ENCODE results near the gene SORCS1. TPM values are rescaled to one million over a fixed set of nuclear protein-coding genes. Genes with fewer than 3 reads are reported as not detected.

Gene SORCS1
- total RNA-seq, 1 donor from 2014 or later: 1.1 TPM

DNA sequence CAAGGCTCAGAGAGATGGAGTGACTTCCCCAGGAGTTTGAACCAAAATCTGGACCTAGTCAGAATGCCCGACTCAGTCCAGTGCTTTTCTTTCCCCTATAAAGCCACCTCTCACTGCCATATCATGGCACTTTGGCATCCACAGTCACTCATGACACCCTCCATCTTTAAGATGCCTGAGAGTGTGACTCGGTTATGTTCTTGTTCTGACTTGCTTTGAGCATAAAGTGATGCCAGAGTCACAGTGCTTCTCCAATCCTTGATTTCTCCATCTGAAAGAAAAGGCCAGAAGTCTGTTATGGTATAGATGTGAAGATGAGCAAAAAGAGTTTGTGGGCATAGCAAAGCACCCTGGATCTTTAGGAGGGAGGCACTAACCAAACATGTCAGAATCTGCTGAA is 538.1 kb downstream of the SORCS1 start:
- H3K4me1 Mint-ChIP-seq (ENCODE audit: low read depth, unreplicated experiment): no peaks in the 10 kb centered on the region
- no peak overlapping the region for H3K27ac Mint-ChIP-seq (ENCODE audit: unreplicated experiment)
- H3K27ac ChIP-seq (ENCODE audit: low read depth, low read length): no peak overlapping the region
- H3K79me2 ChIP-seq (ENCODE audit: insufficient read depth, low read length): no peaks in the 10 kb centered on the region
- H2AFZ ChIP-seq (ENCODE audit: low read depth, low read length): no peak overlapping the region
- TF ChIP-seq EZH2 (IDR thresholded peaks at IDR 0.05; ENCODE audit: insufficient read depth, low read length): no peak
- TF ChIP-seq, protein P1, sequence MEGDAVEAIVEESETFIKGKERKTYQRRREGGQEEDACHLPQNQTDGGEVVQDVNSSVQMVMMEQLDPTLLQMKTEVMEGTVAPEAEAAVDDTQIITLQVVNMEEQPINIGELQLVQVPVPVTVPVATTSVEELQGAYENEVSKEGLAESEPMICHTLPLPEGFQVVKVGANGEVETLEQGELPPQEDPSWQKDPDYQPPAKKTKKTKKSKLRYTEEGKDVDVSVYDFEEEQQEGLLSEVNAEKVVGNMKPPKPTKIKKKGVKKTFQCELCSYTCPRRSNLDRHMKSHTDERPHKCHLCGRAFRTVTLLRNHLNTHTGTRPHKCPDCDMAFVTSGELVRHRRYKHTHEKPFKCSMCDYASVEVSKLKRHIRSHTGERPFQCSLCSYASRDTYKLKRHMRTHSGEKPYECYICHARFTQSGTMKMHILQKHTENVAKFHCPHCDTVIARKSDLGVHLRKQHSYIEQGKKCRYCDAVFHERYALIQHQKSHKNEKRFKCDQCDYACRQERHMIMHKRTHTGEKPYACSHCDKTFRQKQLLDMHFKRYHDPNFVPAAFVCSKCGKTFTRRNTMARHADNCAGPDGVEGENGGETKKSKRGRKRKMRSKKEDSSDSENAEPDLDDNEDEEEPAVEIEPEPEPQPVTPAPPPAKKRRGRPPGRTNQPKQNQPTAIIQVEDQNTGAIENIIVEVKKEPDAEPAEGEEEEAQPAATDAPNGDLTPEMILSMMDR (IDR thresholded peaks at IDR 0.05; ENCODE audit: insufficient read depth, low read depth, low read length): no peak
- FAIRE-seq (no peak), DNase-seq (ENCODE audit: low read depth) (no peak)
- H3K4me1 ChIP-seq (ENCODE audit: insufficient read depth, low read length): no peaks in the 10 kb centered on the region
- no peaks in the 10 kb centered on the region for H3K36me3 Mint-ChIP-seq (ENCODE audit: low read depth, unreplicated experiment)
- H4K20me1 ChIP-seq (ENCODE audit: insufficient read depth, low read length): no peaks in the 10 kb centered on the region
- H3K9me3 ChIP-seq (ENCODE audit: insufficient read depth, low read depth, low read length): no peaks in the 10 kb centered on the region
- H3K4me3 ChIP-seq (ENCODE audit: insufficient read depth, low read depth, low read length): no peak overlapping the region
- no peak overlapping the region for H3K4me3 Mint-ChIP-seq (ENCODE audit: unreplicated experiment)
- peaks cover 4% of the 10 kb centered on the region for H3K27me3 ChIP-seq (ENCODE audit: insufficient read depth, low read length)
- H3K9ac ChIP-seq (ENCODE audit: low read length): no peak overlapping the region
- peaks cover 3% of the 10 kb centered on the region for H3K27me3 Mint-ChIP-seq (ENCODE audit: low read depth, unreplicated experiment)
- H3K9me3 Mint-ChIP-seq (ENCODE audit: unreplicated experiment): no peaks in the 10 kb centered on the region
- H3K4me2 ChIP-seq (ENCODE audit: low read length): no peak overlapping the region
- H3K36me3 ChIP-seq (ENCODE audit: insufficient read depth, low read length): no peaks in the 10 kb centered on the region

GRCh38 chr10:106625751-106626150 is 538.8 kb downstream of the SORCS1 start:
- Histone ChIP-seq H3K9ac (ENCODE audit: low read length) (no peak overlapping the region), H3K36me3 (ENCODE audit: insufficient read depth, low read length) (no peaks in the 10 kb centered on the region), H3K4me1 (ENCODE audit: insufficient read depth, low read length) (no peaks in the 10 kb centered on the region), H4K20me1 (ENCODE audit: insufficient read depth, low read length) (no peaks in the 10 kb centered on the region), H3K4me2 (ENCODE audit: low read length) (no peak overlapping the region), H3K4me3 (ENCODE audit: insufficient read depth, low read depth, low read length) (no peak overlapping the region), H3K9me3 (ENCODE audit: insufficient read depth, low read depth, low read length) (no peaks in the 10 kb centered on the region), H3K27me3 (ENCODE audit: insufficient read depth, low read length) (peaks cover 4% of the 10 kb centered on the region), H3K79me2 (ENCODE audit: insufficient read depth, low read length) (no peaks in the 10 kb centered on the region), H2AFZ (ENCODE audit: low read depth, low read length) (no peak overlapping the region), H3K27ac (ENCODE audit: low read depth, low read length) (no peak overlapping the region)
- TF ChIP-seq, protein P1 (IDR thresholded peaks at IDR 0.05; ENCODE audit: insufficient read depth, low read depth, low read length): no peak
- TF ChIP-seq EZH2 (IDR thresholded peaks at IDR 0.05; ENCODE audit: insufficient read depth, low read length): no peak
- H3K36me3 Mint-ChIP-seq (ENCODE audit: low read depth, unreplicated experiment): no peaks in the 10 kb centered on the region
- no peak overlapping the region for H3K27ac Mint-ChIP-seq (ENCODE audit: unreplicated experiment)
- DNase-seq (ENCODE audit: low read depth): no peak
- H3K9me3 Mint-ChIP-seq (ENCODE audit: unreplicated experiment): no peaks in the 10 kb centered on the region
- H3K27me3 Mint-ChIP-seq (ENCODE audit: low read depth, unreplicated experiment): peaks cover 3% of the 10 kb centered on the region
- H3K4me3 Mint-ChIP-seq (ENCODE audit: unreplicated experiment): no peak overlapping the region
- no peak for FAIRE-seq
- no peaks in the 10 kb centered on the region for H3K4me1 Mint-ChIP-seq (ENCODE audit: low read depth, unreplicated experiment)

DNA sequence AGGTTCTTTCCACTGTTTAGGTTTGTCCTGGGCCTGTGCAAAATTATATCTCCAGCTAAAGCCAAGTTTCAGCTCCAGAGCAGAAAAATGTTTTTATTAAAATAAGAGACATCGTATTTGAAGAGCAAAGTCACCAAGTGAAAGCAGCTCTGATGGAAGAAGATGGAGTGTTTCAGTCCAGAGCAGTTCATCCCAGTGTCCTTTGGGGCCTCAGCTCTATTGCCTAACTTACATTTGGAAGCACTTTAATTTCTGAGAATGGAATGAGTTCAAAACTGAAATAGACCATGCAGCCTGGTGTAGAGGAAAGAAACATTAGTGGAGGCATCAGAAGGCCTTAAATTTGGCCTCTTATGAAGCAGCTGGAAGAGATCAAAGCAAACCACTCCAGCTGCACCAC is 545.2 kb downstream of the SORCS1 start:
- Mint-ChIP-seq H3K4me3 (ENCODE audit: unreplicated experiment) (no peak overlapping the region), H3K27me3 (ENCODE audit: low read depth, unreplicated experiment) (no peaks in the 10 kb centered on the region), H3K4me1 (ENCODE audit: low read depth, unreplicated experiment) (peaks cover 8% of the 10 kb centered on the region), H3K27ac (ENCODE audit: unreplicated experiment) (no peak overlapping the region), H3K9me3 (ENCODE audit: unreplicated experiment) (no peaks in the 10 kb centered on the region), H3K36me3 (ENCODE audit: low read depth, unreplicated experiment) (no peaks in the 10 kb centered on the region)
- TF ChIP-seq, protein P1 (IDR thresholded peaks at IDR 0.05; ENCODE audit: insufficient read depth, low read depth, low read length): no peak
- TF ChIP-seq EZH2 (IDR thresholded peaks at IDR 0.05; ENCODE audit: insufficient read depth, low read length): no peak
- no peaks in the 10 kb centered on the region for H3K36me3 ChIP-seq (ENCODE audit: insufficient read depth, low read length)
- no peaks in the 10 kb centered on the region for H4K20me1 ChIP-seq (ENCODE audit: insufficient read depth, low read length)
- DNase-seq (ENCODE audit: low read depth) (no peak), FAIRE-seq (no peak)
- no peaks in the 10 kb centered on the region for H3K79me2 ChIP-seq (ENCODE audit: insufficient read depth, low read length)
- H3K9me3 ChIP-seq (ENCODE audit: insufficient read depth, low read depth, low read length): no peaks in the 10 kb centered on the region
- no peaks in the 10 kb centered on the region for H3K27me3 ChIP-seq (ENCODE audit: insufficient read depth, low read length)
- no peak overlapping the region for H3K4me2 ChIP-seq (ENCODE audit: low read length)
- no peak overlapping the region for H3K27ac ChIP-seq (ENCODE audit: low read depth, low read length)
- H3K4me1 ChIP-seq (ENCODE audit: insufficient read depth, low read length): no peaks in the 10 kb centered on the region
- no peak overlapping the region for H3K4me3 ChIP-seq (ENCODE audit: insufficient read depth, low read depth, low read length)
- no peak overlapping the region for H3K9ac ChIP-seq (ENCODE audit: low read length)
- no peak overlapping the region for H2AFZ ChIP-seq (ENCODE audit: low read depth, low read length)
